Measurements from ENCODE around the gene CLCN2. TPM values are rescaled to one million over a fixed set of nuclear protein-coding genes. Genes with fewer than 3 reads are reported as not detected.

Gene CLCN2
- total RNA-seq, 1 donor from 2014 or later, result 4.2 TPM

GRCh38 chr3:184322731-184323487, 38.5 kb downstream of the CLCN2 start:
- no peak overlapping the region for H3K4me3 ChIP-seq (ENCODE audit: low read depth, low read length)
- no peak for DNase-seq (ENCODE audit: low read depth)
- TF ChIP-seq, protein P1, sequence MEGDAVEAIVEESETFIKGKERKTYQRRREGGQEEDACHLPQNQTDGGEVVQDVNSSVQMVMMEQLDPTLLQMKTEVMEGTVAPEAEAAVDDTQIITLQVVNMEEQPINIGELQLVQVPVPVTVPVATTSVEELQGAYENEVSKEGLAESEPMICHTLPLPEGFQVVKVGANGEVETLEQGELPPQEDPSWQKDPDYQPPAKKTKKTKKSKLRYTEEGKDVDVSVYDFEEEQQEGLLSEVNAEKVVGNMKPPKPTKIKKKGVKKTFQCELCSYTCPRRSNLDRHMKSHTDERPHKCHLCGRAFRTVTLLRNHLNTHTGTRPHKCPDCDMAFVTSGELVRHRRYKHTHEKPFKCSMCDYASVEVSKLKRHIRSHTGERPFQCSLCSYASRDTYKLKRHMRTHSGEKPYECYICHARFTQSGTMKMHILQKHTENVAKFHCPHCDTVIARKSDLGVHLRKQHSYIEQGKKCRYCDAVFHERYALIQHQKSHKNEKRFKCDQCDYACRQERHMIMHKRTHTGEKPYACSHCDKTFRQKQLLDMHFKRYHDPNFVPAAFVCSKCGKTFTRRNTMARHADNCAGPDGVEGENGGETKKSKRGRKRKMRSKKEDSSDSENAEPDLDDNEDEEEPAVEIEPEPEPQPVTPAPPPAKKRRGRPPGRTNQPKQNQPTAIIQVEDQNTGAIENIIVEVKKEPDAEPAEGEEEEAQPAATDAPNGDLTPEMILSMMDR (conservative IDR thresholded peaks at IDR 0.05; ENCODE audit: low read depth, low read length), result no peak

- no peak for DNase-seq (ENCODE audit: low read depth)
- no peak overlapping the region for H3K4me3 ChIP-seq (ENCODE audit: low read depth, low read length)
- TF ChIP-seq, protein P1 (conservative IDR thresholded peaks at IDR 0.05; ENCODE audit: low read depth, low read length), result no peak
These were observed 39.7 kb downstream of the CLCN2 start for GRCh38 chr3:184321666-184322065.

DNA sequence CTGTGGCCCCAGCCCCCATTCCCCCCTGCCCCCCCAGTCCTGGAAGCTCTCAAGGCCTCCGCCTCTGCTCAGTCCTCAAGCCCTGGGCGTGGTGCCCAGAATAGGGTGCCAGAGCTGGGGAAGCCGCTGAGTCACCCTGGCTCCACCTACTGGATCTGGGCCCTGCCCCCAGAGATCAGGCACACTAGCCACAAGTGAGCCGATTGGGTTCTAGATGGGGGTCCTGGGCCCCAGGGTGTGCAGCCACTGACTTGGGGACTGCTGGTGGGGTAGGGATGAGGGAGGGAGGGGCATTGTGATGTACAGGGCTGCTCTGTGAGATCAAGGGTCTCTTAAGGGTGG, 41.3 kb downstream of the CLCN2 start:
- DNase-seq (ENCODE audit: low read depth), result no peak
- TF ChIP-seq, protein P1 (conservative IDR thresholded peaks at IDR 0.05; ENCODE audit: low read depth, low read length), result no peak
- peak overlapping the region; percentile 34 for H3K4me3 ChIP-seq (ENCODE audit: low read depth, low read length)

DNA sequence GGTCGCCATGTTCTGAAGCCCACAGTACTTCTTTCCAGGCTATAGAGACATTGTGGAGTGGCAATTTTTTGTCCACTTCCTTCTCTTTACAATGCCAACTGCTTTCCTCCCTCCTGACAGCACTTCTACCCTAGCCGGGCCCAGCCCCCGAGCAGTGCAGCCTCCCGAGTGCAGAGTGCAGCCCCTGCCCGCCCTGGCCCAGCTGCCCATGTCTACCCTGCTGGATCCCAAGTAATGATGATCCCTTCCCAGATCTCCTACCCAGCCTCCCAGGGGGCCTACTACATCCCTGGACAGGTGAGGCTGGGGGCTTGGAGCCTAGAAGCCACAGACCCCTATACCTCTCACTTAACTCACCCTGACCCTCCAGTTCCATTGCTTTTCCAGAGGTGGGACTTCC, 44.2 kb downstream of the CLCN2 start:
- TF ChIP-seq, protein P1 (conservative IDR thresholded peaks at IDR 0.05; ENCODE audit: low read depth, low read length), result no peak
- peak overlapping the region; percentile 92 for H3K4me3 ChIP-seq (ENCODE audit: low read depth, low read length)
- DNase-seq (ENCODE audit: low read depth), result no peak

DNA sequence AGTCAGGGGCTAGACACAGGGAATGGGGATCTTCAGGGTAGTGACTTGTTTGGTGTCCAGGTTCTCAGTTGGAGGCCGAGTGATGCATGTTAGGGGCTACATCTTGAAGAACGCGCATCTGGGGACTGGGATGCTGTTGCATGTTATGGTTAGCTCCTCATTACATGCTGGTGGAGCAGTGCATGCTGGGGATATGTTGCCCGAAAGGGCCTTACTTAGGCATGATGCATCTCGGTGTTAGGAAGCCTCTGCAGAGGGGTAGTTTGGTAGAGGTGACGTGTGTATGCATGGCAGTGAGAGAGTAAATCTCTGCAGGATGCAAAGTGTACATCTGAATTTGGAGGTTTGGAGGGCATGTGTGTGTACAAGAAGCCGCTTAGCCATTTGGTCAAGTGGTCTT, 44.6 kb downstream of the CLCN2 start:
- DNase-seq (ENCODE audit: low read depth), result no peak
- peak overlapping the region; percentile 92 for H3K4me3 ChIP-seq (ENCODE audit: low read depth, low read length)
- TF ChIP-seq, protein P1 (conservative IDR thresholded peaks at IDR 0.05; ENCODE audit: low read depth, low read length), result no peak

DNA sequence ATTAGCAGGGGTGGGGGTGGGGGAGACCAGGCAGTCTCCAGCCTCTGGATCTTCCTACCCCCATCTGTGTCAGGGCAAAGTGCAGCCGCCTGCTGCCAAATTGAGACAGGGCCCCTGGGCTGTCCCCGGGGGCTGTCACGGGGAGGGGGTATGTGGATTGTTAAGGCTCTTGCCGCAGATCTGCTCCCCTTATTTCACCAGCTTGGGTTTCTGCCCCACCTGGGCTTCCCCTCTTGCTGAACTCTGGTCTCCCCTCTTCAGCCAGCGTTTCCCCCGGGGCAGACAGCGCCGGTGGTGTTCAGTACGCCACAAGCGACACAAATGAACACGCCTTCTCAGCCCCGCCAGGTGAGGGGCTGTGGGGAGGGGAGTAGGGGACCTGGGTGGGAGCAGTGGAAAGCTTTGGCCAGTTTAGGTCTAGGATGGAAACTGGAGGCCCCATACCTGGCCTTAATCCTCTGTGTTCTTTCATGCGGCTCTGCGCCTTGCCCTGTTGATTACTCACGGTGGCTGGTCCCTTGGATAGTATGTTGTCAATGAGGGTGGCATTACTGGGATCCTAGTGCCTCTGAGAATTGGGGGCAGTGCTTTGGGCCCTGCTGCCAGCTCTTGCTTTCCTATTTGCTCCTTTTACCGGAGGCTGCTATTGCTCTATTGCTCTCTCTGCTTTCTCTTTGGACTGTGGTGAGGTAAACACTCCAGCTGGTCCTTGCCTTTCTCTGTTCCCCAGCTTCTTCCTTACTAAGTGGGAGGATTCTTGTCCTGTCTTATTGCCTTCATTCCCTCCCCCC, 45.3 kb downstream of the CLCN2 start:
- TF ChIP-seq, protein P1 (conservative IDR thresholded peaks at IDR 0.05; ENCODE audit: low read depth, low read length), result no peak

More for the DNA sequence above, 45.3 kb downstream of the CLCN2 start:
- DNase-seq (ENCODE audit: low read depth), result no peak
- H3K4me3 ChIP-seq (ENCODE audit: low read depth, low read length), result peak overlapping the region; percentile 92

Measured in epithelial cell of proximal tubule (primary cell).